GM12878 (cell line): ENCODE data around the gene SORL1. TPM values are rescaled to one million over a fixed set of nuclear protein-coding genes. Genes with fewer than 3 reads are reported as not detected.

ENCODE experiments used
- ATAC-seq: fragments of 200-7000 bp; cut with Tn5 transposase; 3 replicates; pipeline ENCODE4 v1.9.1; 2020; ENCODE audit warnings: mild to moderate bottlenecking, moderate library complexity
- BruUV-seq: library from RNA; stranded (reverse); fragments of 400-500 nt; replicated peaks from 2 replicates; lab custom pipeline; 2021; lab: Mats Ljungman, UMichigan
- CTCF ChIA-PET: fragments of 300-600 bp; sonication (Branson Sonifier 250); formaldehyde crosslinking; extraction: SDS; loops from one replicate; lab custom pipeline; 2021; ENCODE audit warnings: inconsistent platforms; lab: Yijun Ruan, JAX
- POLR2A ChIA-PET: fragments of 350-600 bp; formaldehyde crosslinking; extraction: SDS; loops from one replicate; lab custom pipeline; 2021; ENCODE audit warnings: inconsistent platforms; lab: Charles Lee
- RAD21 ChIA-PET: fragments of 300-600 bp; sonication (Branson Sonifier 250); formaldehyde crosslinking; loops from one replicate; lab custom pipeline; 2023; ENCODE audit warnings: antibody characterized with exemption; ENCODE audit not compliant: unreplicated experiment; lab: Charles Lee
- SMC1A ChIA-PET: fragments of 300-600 bp; sonication (Branson Sonifier 250); formaldehyde crosslinking; loops from one replicate; lab custom pipeline; 2023; ENCODE audit not compliant: unreplicated experiment, uncharacterized antibody; lab: Charles Lee
- DNase-seq: peaks from one replicate; pipeline ENCODE4 v3.0.0-alpha.2; 2011; ENCODE audit warnings: low read depth, low spot score
- FAIRE-seq: peaks from 3 replicates; lab custom pipeline; 2011; peaks lifted over from hg19 to GRCh38; lab: Jason Lieb, UNC
- H2AFZ ChIP-seq: 2 replicates; pipeline ENCODE4 v1.6.0; 2011; ENCODE audit warnings: low read depth, low read length, control low read depth; ENCODE audit not compliant: control insufficient read depth
- H3K27ac ChIP-seq: 2 replicates; pipeline ENCODE4 v1.5.1; 2011; ENCODE audit warnings: control low read depth; ENCODE audit not compliant: control insufficient read depth, insufficient read depth
- H3K27me3 ChIP-seq, 2 experiments: replicated peaks in 1 of 2; 2 replicates each; pipeline versions ENCODE4 v1.6.0 to v1.6.1; 2011; ENCODE audit warnings: low read length in 1 of 2; ENCODE audit not compliant: control insufficient read depth in 2 of 2, insufficient read depth in 2 of 2
- H3K36me3 ChIP-seq, 2 experiments: 2 replicates each; pipeline ENCODE4 v1.5.1; 2011; ENCODE audit warnings: low read length in 1 of 2; ENCODE audit not compliant: control insufficient read depth in 2 of 2, insufficient read depth in 2 of 2
- H3K4me1 ChIP-seq: 2 replicates; pipeline ENCODE4 v1.6.1; 2011; ENCODE audit warnings: mild to moderate bottlenecking, low read length, moderate library complexity, mixed read lengths; ENCODE audit not compliant: control insufficient read depth, insufficient read depth
- H3K4me2 ChIP-seq: 2 replicates; pipeline ENCODE4 v1.6.0; 2011; ENCODE audit warnings: control low read depth; ENCODE audit not compliant: control insufficient read depth, insufficient read depth
- H3K4me3 ChIP-seq: fragments of 200-600 bp; sonication (generic); 2 replicates; pipeline ENCODE4 v1.5.1; 2016
- H3K79me2 ChIP-seq: 2 replicates; pipeline ENCODE4 v1.6.0; 2011; ENCODE audit warnings: low read length; ENCODE audit not compliant: control insufficient read depth, insufficient read depth
- H3K9ac ChIP-seq: 2 replicates; pipeline ENCODE4 v1.8.0; 2011; ENCODE audit warnings: low read length, control low read depth, mixed read lengths; ENCODE audit not compliant: control insufficient read depth, insufficient read depth
- H3K9me3 ChIP-seq: replicated peaks from 3 replicates; pipeline ENCODE4 v1.5.1; 2011; ENCODE audit warnings: mild to moderate bottlenecking, low read length; ENCODE audit not compliant: control insufficient read depth, insufficient read depth
- H4K20me1 ChIP-seq: 2 replicates; pipeline ENCODE4 v1.6.0; 2011; ENCODE audit not compliant: control insufficient read depth, insufficient read depth
- CUX1 ChIP-seq: IDR thresholded peaks from 2 replicates; pipeline ENCODE4 v1.6.1; 2012; ENCODE audit warnings: improper control_type of control experiment, low read depth, low read length; ENCODE audit not compliant: insufficient replicate concordance
- ETV6 ChIP-seq, 2 experiments: fragments of 450-650 bp in 1 of 2; IDR thresholded peaks in 1 of 2; conservative IDR thresholded peaks in 1 of 2; 2 replicates each; pipeline ENCODE4 v1.6.1; 2014; ENCODE audit warnings: antibody characterized with exemption in 1 of 2, borderline replicate concordance in 1 of 2, low read depth in 1 of 2, mild to moderate bottlenecking in 1 of 2, moderate library complexity in 1 of 2
- WGBS: methylation state at CpG from one replicate; pipeline ENCODE4 v1.1.6; 2016; ENCODE audit warnings: low lambda C conversion rate; ENCODE audit not compliant: insufficient replicate concordance, insufficient coverage; ENCODE audit errors: missing lambda C conversion rate; 5-methylcytosine and 5-hydroxymethylcytosine counted together
- in situ Hi-C: fragments of 300-500 bp; cut with MboI; formaldehyde crosslinking; loops from 9 replicates; pipeline ENCODE4 v1.14.3; 2018; ENCODE audit warnings: mixed read lengths
- intact Hi-C: fragments of 100-400 bp; cut with micrococcal nuclease; formaldehyde crosslinking; loops from one replicate; pipeline ENCODE4 v1.14.2; 2022; ENCODE audit not compliant: unreplicated experiment
- polyA plus RNA-seq, 11 experiments: library from polyadenylated mRNA; depleted of rRNA in 4 of 11; unstranded in 6 of 11; stranded (reverse) in 5 of 11; fragments of >200 nt; fragmentation: Nextera tagmentation in 4 of 11; fragmentation: Illumina TruSeq in 1 of 11; extraction: Ambion mirVana in 4 of 11; extraction: Trizol in 1 of 11; gene quantifications; 1 replicate in 1 of 11; 2 replicates in 10 of 11; pipeline versions ENCODE4 v1.2.1 to v1.2.3, GENCODE V29; 2011 to 2016; ENCODE audit warnings: inconsistent platforms in 2 of 11, missing spikeins in 2 of 11, low read depth in 1 of 11
- total RNA-seq, 4 experiments: library from RNA; depleted of rRNA in 3 of 4; stranded (reverse); fragments of >200 nt in 3 of 4; fragmentation: Illumina TruSeq in 1 of 4; extraction: Trizol in 1 of 4; gene quantifications; 2 replicates each; pipeline versions ENCODE4 v1.2.1 to v1.2.3, GENCODE V29; 2013 to 2021

SORL1 gene
- total and polyA plus RNA-seq, 10 of the 15 experiments (the other 5 are each of a cell fraction or from before 2014, with no cell fraction given) = 20.2 to 107 (median 59.9) TPM

DNA sequence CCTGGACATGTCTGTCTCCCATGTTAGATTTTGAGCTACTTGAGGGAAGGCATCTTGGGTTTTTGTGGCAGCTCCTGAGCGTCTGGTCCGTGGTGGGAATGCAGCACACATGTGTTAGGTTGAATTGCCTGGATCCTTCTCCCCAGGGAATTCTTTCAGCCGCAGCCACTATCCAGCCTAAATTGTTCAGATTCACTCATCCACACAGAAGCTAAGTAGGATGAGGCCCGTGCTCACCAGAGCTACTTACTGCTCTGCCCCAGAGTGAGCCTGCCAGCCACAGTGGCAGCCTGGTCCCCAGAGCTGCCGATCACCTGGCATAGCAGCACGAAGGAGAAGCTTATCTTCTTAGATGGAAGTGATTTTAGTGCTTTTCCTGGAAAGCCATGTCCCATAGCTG, 35.1 kb downstream of the SORL1 start:
- RAD21 ChIA-PET = interaction anchor here (1.1 kb wide), 1 partner anchor 20 kb away, joined by 3 read pairs; no protein-coding TSS in a partner anchor
- Histone ChIP-seq H3K4me2 (no peak overlapping the region), H3K4me3 (no peak overlapping the region), H3K79me2 (peaks cover 34% of the 10 kb centered on the region), H3K4me1 (peaks cover 15% of the 10 kb centered on the region), H2AFZ (no peak overlapping the region), H3K9me3 (no peaks in the 10 kb centered on the region), H3K9ac (no peak overlapping the region), H3K27ac (no peak overlapping the region), H4K20me1 (no peaks in the 10 kb centered on the region), H3K36me3 (peaks cover 36 to 39% of the 10 kb centered on the region in 2 experiments), H3K27me3 (no peaks in the 10 kb centered on the region)
- ATAC-seq (no peak), DNase-seq (no peak), FAIRE-seq (no peak)
- WGBS = 79% methylated on average over 6 of the region's 6 CpGs
- CTCF ChIA-PET = interaction anchor here (1.1 to 2.0 kb wide), 2 partner anchors 12 to 21 kb away, joined by 5 read pairs; no protein-coding TSS in a partner anchor
- intact Hi-C loops (no loop called here), in situ Hi-C loops (no loop called here)
- SMC1A ChIA-PET = interaction anchor here (1.4 kb wide), 1 partner anchor 9 kb away, joined by 4 read pairs; no protein-coding TSS in a partner anchor
- BruUV-seq = no TSS peak
- POLR2A ChIA-PET = no interaction called here
- no peak for TF ChIP-seq ETV6 (conservative IDR thresholded peaks at IDR 0.05 in 1 of 2, IDR thresholded peaks at IDR 0.05 in 1 of 2; ENCODE audit: borderline replicate concordance in 1 of 2, low read depth in 1 of 2)
- TF ChIP-seq CUX1 = no peak
